ENCODE results near the gene EID1.

- TF ChIP-seq CTCF (IDR thresholded peaks at IDR 0.05; ENCODE audit: extremely low read depth in 1 of 2, insufficient read depth in 1 of 2, low read depth in 1 of 2, low read length in 2 of 2) (no peak), MYC (IDR thresholded peaks at IDR 0.05; ENCODE audit: low read depth, low read length) (no peak), POLR2A (IDR thresholded peaks at IDR 0.05; ENCODE audit: low read depth, low read length) (no peak)
- TF ChIP-seq, protein P1, sequence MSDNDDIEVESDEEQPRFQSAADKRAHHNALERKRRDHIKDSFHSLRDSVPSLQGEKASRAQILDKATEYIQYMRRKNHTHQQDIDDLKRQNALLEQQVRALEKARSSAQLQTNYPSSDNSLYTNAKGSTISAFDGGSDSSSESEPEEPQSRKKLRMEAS (IDR thresholded peaks at IDR 0.05; ENCODE audit: insufficient read depth, insufficient read length), result no peak
Observed at GRCh38 chr15:48875241-48875960, 2.5 kb upstream of the EID1 start.
